Mammary epithelial cell (primary cell): ENCODE data around the gene WNT7B.

Experiments
- EZH2 ChIP-seq: IDR thresholded peaks from 2 replicates; pipeline ENCODE4 v1.6.1; 2012; ENCODE audit warnings: low read length, inconsistent platforms, borderline replicate concordance
- TF ChIP-seq, protein P1 (sequence below), 2 donors: IDR thresholded peaks in 1 of 2; conservative IDR thresholded peaks in 1 of 2; 2 replicates each; pipeline ENCODE4 v1.5.1; 2011 to 2012; ENCODE audit warnings: inconsistent platforms in 2 of 2, low read length in 2 of 2, mild to moderate bottlenecking in 2 of 2, control low read depth in 1 of 2, low read depth in 1 of 2; ENCODE audit not compliant: insufficient read depth in 1 of 2; ENCODE audit errors: extremely low read depth in 1 of 2

- TF ChIP-seq, protein P1, sequence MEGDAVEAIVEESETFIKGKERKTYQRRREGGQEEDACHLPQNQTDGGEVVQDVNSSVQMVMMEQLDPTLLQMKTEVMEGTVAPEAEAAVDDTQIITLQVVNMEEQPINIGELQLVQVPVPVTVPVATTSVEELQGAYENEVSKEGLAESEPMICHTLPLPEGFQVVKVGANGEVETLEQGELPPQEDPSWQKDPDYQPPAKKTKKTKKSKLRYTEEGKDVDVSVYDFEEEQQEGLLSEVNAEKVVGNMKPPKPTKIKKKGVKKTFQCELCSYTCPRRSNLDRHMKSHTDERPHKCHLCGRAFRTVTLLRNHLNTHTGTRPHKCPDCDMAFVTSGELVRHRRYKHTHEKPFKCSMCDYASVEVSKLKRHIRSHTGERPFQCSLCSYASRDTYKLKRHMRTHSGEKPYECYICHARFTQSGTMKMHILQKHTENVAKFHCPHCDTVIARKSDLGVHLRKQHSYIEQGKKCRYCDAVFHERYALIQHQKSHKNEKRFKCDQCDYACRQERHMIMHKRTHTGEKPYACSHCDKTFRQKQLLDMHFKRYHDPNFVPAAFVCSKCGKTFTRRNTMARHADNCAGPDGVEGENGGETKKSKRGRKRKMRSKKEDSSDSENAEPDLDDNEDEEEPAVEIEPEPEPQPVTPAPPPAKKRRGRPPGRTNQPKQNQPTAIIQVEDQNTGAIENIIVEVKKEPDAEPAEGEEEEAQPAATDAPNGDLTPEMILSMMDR (conservative IDR thresholded peaks at IDR 0.05 in 1 of 2, IDR thresholded peaks at IDR 0.05 in 1 of 2; ENCODE audit: extremely low read depth in 1 of 2, insufficient read depth in 1 of 2, low read depth in 1 of 2, low read length in 2 of 2): peak; percentile 6 to 27
- TF ChIP-seq EZH2: no peak
Observed at GRCh38 chr22:45969414-45969799, 7.6 kb downstream of the WNT7B start.
